Mesenchymal stem cell (in vitro differentiated cells and primary cell): Measurements from ENCODE around the gene LEMD3.
A peak's percentile ranks its signal among the peaks of the same experiment; 100 is the strongest.

Experiments
- DNase-seq: peaks from one replicate; pipeline ENCODE4 v3.0.0-alpha.2; 2013
- H2AFZ ChIP-seq: one replicate; pipeline ENCODE4 v1.6.1; 2013; ENCODE audit warnings: low read depth, mild to moderate bottlenecking, control low read depth, inconsistent platforms, low read length, moderate library complexity
- H2AK5ac ChIP-seq: 2 replicates; pipeline ENCODE4 v1.6.1; 2013; ENCODE audit warnings: low read length, moderate library complexity, mild to moderate bottlenecking, inconsistent platforms; ENCODE audit not compliant: severe bottlenecking
- H2BK120ac ChIP-seq: one replicate; pipeline ENCODE4 v1.6.1; 2013; ENCODE audit warnings: low read depth, mild to moderate bottlenecking, inconsistent platforms, low read length, moderate library complexity
- H2BK12ac ChIP-seq, 2 experiments: one replicate each; pipeline ENCODE4 v1.6.1; 2013; ENCODE audit warnings: inconsistent platforms in 2 of 2, low read length in 2 of 2, mild to moderate bottlenecking in 2 of 2, moderate library complexity in 2 of 2, control low read depth in 1 of 2
- H2BK15ac ChIP-seq: one replicate; pipeline ENCODE4 v1.6.1; 2013; ENCODE audit warnings: mild to moderate bottlenecking, low read depth, inconsistent platforms; ENCODE audit not compliant: poor library complexity, severe bottlenecking
- H2BK5ac ChIP-seq: 2 replicates; pipeline ENCODE4 v1.6.1; 2013; ENCODE audit warnings: low read depth, mild to moderate bottlenecking, low read length, control low read depth, inconsistent platforms; ENCODE audit not compliant: poor library complexity, severe bottlenecking
- H3K14ac ChIP-seq, 2 experiments: one replicate each; pipeline ENCODE4 v1.6.1; 2013; ENCODE audit warnings: inconsistent platforms in 2 of 2, low read length in 2 of 2, control low read depth in 1 of 2, mild to moderate bottlenecking in 1 of 2, moderate library complexity in 1 of 2
- H3K18ac ChIP-seq, 2 experiments: one replicate each; pipeline ENCODE4 v1.6.1; 2013; ENCODE audit warnings: inconsistent platforms in 2 of 2, low read length in 2 of 2, control low read depth in 1 of 2, low read depth in 1 of 2, mild to moderate bottlenecking in 1 of 2
- H3K23ac ChIP-seq, 2 experiments: one replicate each; pipeline ENCODE4 v1.6.1; 2013; ENCODE audit warnings: inconsistent platforms in 2 of 2, low read length in 2 of 2, mild to moderate bottlenecking in 2 of 2, moderate library complexity in 2 of 2, control low read depth in 1 of 2
- H3K27ac ChIP-seq: 2 replicates; pipeline ENCODE4 v1.5.1; 2013; ENCODE audit warnings: mild to moderate bottlenecking, moderate library complexity, low read length, control low read depth, inconsistent platforms; ENCODE audit not compliant: poor library complexity, severe bottlenecking
- H3K27me3 ChIP-seq, 2 experiments: 2 replicates each; pipeline versions ENCODE4 v1.6.1 to v1.7.0; 2013; ENCODE audit warnings: low read length in 2 of 2, mild to moderate bottlenecking in 2 of 2, moderate library complexity in 2 of 2, control low read depth in 1 of 2, inconsistent platforms in 1 of 2; ENCODE audit not compliant: control insufficient read depth in 1 of 2, insufficient read depth in 1 of 2
- H3K36me3 ChIP-seq, 2 experiments: 2 replicates each; pipeline versions ENCODE4 v1.6.1 to v1.7.0; 2013; ENCODE audit warnings: low read length in 2 of 2, control low read depth in 1 of 2, inconsistent platforms in 1 of 2, low read depth in 1 of 2, mild to moderate bottlenecking in 1 of 2; ENCODE audit not compliant: insufficient read depth in 2 of 2, control insufficient read depth in 1 of 2
- H3K4ac ChIP-seq, 2 experiments: one replicate each; pipeline ENCODE4 v1.6.1; 2013; ENCODE audit warnings: inconsistent platforms in 2 of 2, low read length in 2 of 2, mild to moderate bottlenecking in 2 of 2, moderate library complexity in 2 of 2, control low read depth in 1 of 2, low read depth in 1 of 2
- H3K4me1 ChIP-seq: 2 replicates; pipeline ENCODE4 v1.6.1; 2013; ENCODE audit warnings: low read depth, low read length, control low read depth; ENCODE audit not compliant: control insufficient read depth, insufficient read depth
- H3K4me2 ChIP-seq: 2 replicates; pipeline ENCODE4 v1.6.1; 2013; ENCODE audit warnings: low read length, mild to moderate bottlenecking, inconsistent platforms; ENCODE audit not compliant: poor library complexity, severe bottlenecking
- H3K4me3 ChIP-seq, 2 experiments: 2 replicates each; pipeline versions ENCODE4 v1.5.1 to v1.7.0; 2013; ENCODE audit warnings: low read length in 2 of 2, mild to moderate bottlenecking in 2 of 2, control low read depth in 1 of 2, low read depth in 1 of 2; ENCODE audit not compliant: insufficient read depth in 1 of 2
- H3K79me1 ChIP-seq: replicated peaks from 2 replicates; pipeline ENCODE4 v1.6.1; 2013; ENCODE audit warnings: mild to moderate bottlenecking, control low read depth, low read length, inconsistent platforms; ENCODE audit not compliant: poor library complexity, severe bottlenecking
- H3K9ac ChIP-seq: 2 replicates; pipeline ENCODE4 v1.7.0; 2013; ENCODE audit warnings: mild to moderate bottlenecking, low read length, moderate library complexity
- H3K9me3 ChIP-seq: 2 replicates; pipeline ENCODE4 v1.7.0; 2013; ENCODE audit warnings: mild to moderate bottlenecking, low read length; ENCODE audit not compliant: control insufficient read depth
- H4K8ac ChIP-seq: one replicate; pipeline ENCODE4 v1.6.1; 2013; ENCODE audit warnings: inconsistent platforms, mild to moderate bottlenecking, low read length, moderate library complexity
- H4K91ac ChIP-seq: one replicate; pipeline ENCODE4 v1.6.1; 2013; ENCODE audit warnings: mild to moderate bottlenecking, low read length, inconsistent platforms
- WGBS: methylation state at CpG from one replicate; pipeline ENCODE4 v1.1.7; 2013; ENCODE audit warnings: mixed read lengths; 5-methylcytosine and 5-hydroxymethylcytosine counted together

The LEMD3 gene

GRCh38 chr12:65269603-65270002 is 100.2 kb downstream of the LEMD3 start:
- Histone ChIP-seq H4K91ac (no peak overlapping the region), H3K4me2 (no peak overlapping the region), H2BK12ac (no peak overlapping the region)

DNA sequence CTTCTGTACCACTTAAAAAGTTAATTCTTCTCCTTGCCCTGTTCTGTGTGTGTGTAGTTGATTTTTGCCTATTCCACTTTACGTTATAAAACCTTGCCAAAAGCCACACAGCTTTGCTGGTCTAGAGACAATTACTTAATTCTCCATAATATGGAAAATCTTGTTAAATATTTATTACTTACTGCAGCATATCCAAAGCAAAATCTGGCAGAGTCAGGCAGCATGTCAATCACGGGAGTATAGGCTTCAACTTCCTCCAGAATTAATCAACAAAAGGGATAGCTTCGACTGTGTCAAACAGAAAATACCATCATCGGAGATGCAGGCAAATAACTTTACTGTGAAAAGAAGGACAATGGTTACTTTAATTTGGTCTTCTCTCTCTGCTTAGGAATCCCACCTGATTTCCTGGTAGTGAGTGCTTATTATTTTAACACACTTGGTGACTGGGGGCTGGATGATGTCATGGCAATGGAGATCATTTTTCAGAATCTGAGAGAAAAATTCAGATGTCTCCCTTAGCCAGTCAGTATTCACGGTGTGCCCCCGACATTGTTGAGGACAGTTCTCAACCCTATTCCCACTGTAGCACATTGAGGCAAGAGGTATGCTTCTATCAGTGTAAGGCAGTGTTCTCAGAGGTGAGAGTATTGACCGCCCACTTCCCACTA is 105.4 kb downstream of the LEMD3 start:
- Histone ChIP-seq H3K18ac (no peak overlapping the region), H2BK120ac (no peak overlapping the region), H3K9ac (no peak overlapping the region), H3K79me1 (no peaks in the 10 kb centered on the region), H3K23ac (no peak overlapping the region), H2BK15ac (no peak overlapping the region), H2BK5ac (no peak overlapping the region), H3K4me2 (no peak overlapping the region), H2AFZ (no peak overlapping the region), H2BK12ac (no peak overlapping the region), H3K4me1 (peaks cover 5% of the 10 kb centered on the region), H3K27ac (no peak overlapping the region), H2AK5ac (no peak overlapping the region), H3K14ac (no peak overlapping the region), H3K4me3 (no peak overlapping the region), H3K36me3 (no peaks in the 10 kb centered on the region), H3K4ac (no peak overlapping the region), H3K9me3 (no peaks in the 10 kb centered on the region), H4K8ac (no peak overlapping the region), H4K91ac (no peak overlapping the region), H3K27me3 (no peaks in the 10 kb centered on the region)
- no peak for DNase-seq
- WGBS = 86% methylated on average over 5 of the region's 7 CpGs

More at GRCh38 chr12:65269603-65270002, 100.2 kb downstream of the LEMD3 start:
- Histone ChIP-seq H3K27ac (no peak overlapping the region), H2AK5ac (no peak overlapping the region), H3K14ac (no peak overlapping the region), H3K36me3 (no peaks in the 10 kb centered on the region), H3K4ac (no peak overlapping the region), H3K9ac (no peak overlapping the region), H3K79me1 (no peaks in the 10 kb centered on the region), H3K4me3 (no peak overlapping the region), H3K18ac (no peak overlapping the region), H2BK15ac (no peak overlapping the region), H3K9me3 (no peaks in the 10 kb centered on the region), H2AFZ (no peak overlapping the region), H4K8ac (no peak overlapping the region), H2BK5ac (no peak overlapping the region), H3K4me1 (no peaks in the 10 kb centered on the region), H2BK120ac (no peak overlapping the region), H3K23ac (no peak overlapping the region), H3K27me3 (no peaks in the 10 kb centered on the region)
- peak; percentile 4 for DNase-seq
- no CpG with 5 or more reads among the region's 1 CpG for WGBS

GRCh38 chr12:65275627-65276026 is 106.2 kb downstream of the LEMD3 start:
- no peak overlapping the region for H2AFZ ChIP-seq
- H3K4ac ChIP-seq = no peak overlapping the region
- H4K8ac ChIP-seq = no peak overlapping the region
- no peak overlapping the region for H2BK15ac ChIP-seq
- H3K27me3 ChIP-seq = no peaks in the 10 kb centered on the region
- no peak overlapping the region for H3K23ac ChIP-seq
- no peaks in the 10 kb centered on the region for H3K79me1 ChIP-seq
- H3K9ac ChIP-seq = no peak overlapping the region
- no peak overlapping the region for H3K18ac ChIP-seq
- H3K4me1 ChIP-seq = peaks cover 5% of the 10 kb centered on the region
- no peak overlapping the region for H2BK120ac ChIP-seq
- H4K91ac ChIP-seq = no peak overlapping the region
- H2BK5ac ChIP-seq = no peak overlapping the region
- H2BK12ac ChIP-seq = no peak overlapping the region
- H2AK5ac ChIP-seq = no peak overlapping the region
- no peak overlapping the region for H3K27ac ChIP-seq
- no peak overlapping the region for H3K4me3 ChIP-seq
- no peak overlapping the region for H3K4me2 ChIP-seq
- WGBS = 98% methylated on average over 3 of the region's 3 CpGs
- H3K9me3 ChIP-seq = no peaks in the 10 kb centered on the region
- no peaks in the 10 kb centered on the region for H3K36me3 ChIP-seq
- H3K14ac ChIP-seq = no peak overlapping the region
- no peak for DNase-seq

GRCh38 chr12:65276916-65277530 is 107.6 kb downstream of the LEMD3 start:
- no peak overlapping the region for H2BK5ac ChIP-seq
- no peak overlapping the region for H3K9ac ChIP-seq
- no peak overlapping the region for H4K8ac ChIP-seq
- H3K23ac ChIP-seq = no peak overlapping the region
- no peak overlapping the region for H2BK120ac ChIP-seq
- H3K4me1 ChIP-seq = peaks cover 9% of the 10 kb centered on the region
- no peak for DNase-seq
- H3K4ac ChIP-seq = no peak overlapping the region
- no peak overlapping the region for H3K27ac ChIP-seq
- H3K9me3 ChIP-seq = no peaks in the 10 kb centered on the region
- H4K91ac ChIP-seq = no peak overlapping the region
- H2BK12ac ChIP-seq = no peak overlapping the region
- no peak overlapping the region for H3K4me3 ChIP-seq
- H3K4me2 ChIP-seq = no peak overlapping the region
- H3K27me3 ChIP-seq = no peaks in the 10 kb centered on the region
- H3K79me1 ChIP-seq = no peaks in the 10 kb centered on the region
- H2AFZ ChIP-seq = no peak overlapping the region
- WGBS = 88% methylated on average over 1 of the region's 3 CpGs
- H2BK15ac ChIP-seq = no peak overlapping the region
- H3K14ac ChIP-seq = no peak overlapping the region
- H3K36me3 ChIP-seq = no peaks in the 10 kb centered on the region
- H3K18ac ChIP-seq = no peak overlapping the region
- H2AK5ac ChIP-seq = no peak overlapping the region
